Tibial nerve (tissue), 4 donors: Measurements from ENCODE around the gene LCA5.

Source experiments
- CTCF ChIP-seq, 5 experiments: fragments of 200-600 bp in 3 of 5; fragments of 450-650 bp in 2 of 5; sonication (generic) in 3 of 5; IDR thresholded peaks; one replicate each; pipeline ENCODE4 v1.5.1; 2016 to 2019; ENCODE audit warnings: antibody characterized with exemption in 5 of 5, mild to moderate bottlenecking in 3 of 5, moderate library complexity in 2 of 5
- EP300 ChIP-seq, 2 donors: sonication (generic); formaldehyde crosslinking; IDR thresholded peaks; one replicate each; pipeline ENCODE4 v1.6.1; 2017; ENCODE audit warnings: antibody characterized with exemption in 2 of 2, mild to moderate bottlenecking in 1 of 2
- POLR2A ChIP-seq, 2 donors: fragments of 450-650 bp; IDR thresholded peaks; one replicate each; pipeline ENCODE4 v1.6.1; 2017; ENCODE audit warnings: antibody characterized with exemption in 2 of 2, mild to moderate bottlenecking in 2 of 2, moderate library complexity in 2 of 2

- TF ChIP-seq CTCF (IDR thresholded peaks at IDR 0.05) (no peak), POLR2A (IDR thresholded peaks at IDR 0.05) (no peak), EP300 (IDR thresholded peaks at IDR 0.05) (no peak)
Observed at GRCh38 chr6:79551401-79551800, 14.2 kb upstream of the LCA5 start.
